ENCODE results near the gene CSRP1. TPM values are rescaled to one million over a fixed set of nuclear protein-coding genes. Genes with fewer than 3 reads are reported as not detected.

Gene CSRP1
- total RNA-seq, 1 donor from 2014 or later: 317 TPM

DNA sequence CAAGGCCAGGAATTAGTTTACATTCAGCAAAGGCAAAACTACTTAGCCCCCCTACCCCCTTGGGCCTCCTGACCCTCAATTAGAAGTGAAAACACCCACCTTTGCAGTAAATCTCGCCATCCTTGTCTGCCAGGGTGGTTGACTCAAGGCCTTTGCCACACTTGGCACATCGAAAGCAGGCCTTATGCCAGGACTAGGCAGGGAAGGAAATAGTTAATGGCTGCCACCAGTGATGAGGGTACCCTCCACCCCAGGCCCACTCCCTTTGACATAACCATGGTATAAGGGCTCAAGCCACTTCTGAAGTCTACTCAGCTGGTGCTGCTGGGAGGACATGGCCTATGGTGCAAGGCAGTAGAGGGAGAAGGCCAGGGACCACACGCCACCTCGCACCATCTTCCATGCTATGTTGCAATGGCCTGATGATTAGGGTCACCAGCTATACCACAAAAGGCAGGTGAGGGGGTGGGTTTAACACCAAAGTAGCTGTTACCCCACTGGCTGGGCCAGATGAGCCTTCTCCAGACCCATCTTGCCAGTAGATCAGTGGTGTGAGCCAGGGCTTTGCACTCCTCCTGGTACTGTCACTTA, 21.6 kb downstream of the CSRP1 start:
- H3K4me1 Mint-ChIP-seq (ENCODE audit: low read depth, unreplicated experiment): peaks cover 42% of the 10 kb centered on the region
- no peaks in the 10 kb centered on the region for H3K9me3 Mint-ChIP-seq (ENCODE audit: unreplicated experiment)
- TF ChIP-seq, protein P1, sequence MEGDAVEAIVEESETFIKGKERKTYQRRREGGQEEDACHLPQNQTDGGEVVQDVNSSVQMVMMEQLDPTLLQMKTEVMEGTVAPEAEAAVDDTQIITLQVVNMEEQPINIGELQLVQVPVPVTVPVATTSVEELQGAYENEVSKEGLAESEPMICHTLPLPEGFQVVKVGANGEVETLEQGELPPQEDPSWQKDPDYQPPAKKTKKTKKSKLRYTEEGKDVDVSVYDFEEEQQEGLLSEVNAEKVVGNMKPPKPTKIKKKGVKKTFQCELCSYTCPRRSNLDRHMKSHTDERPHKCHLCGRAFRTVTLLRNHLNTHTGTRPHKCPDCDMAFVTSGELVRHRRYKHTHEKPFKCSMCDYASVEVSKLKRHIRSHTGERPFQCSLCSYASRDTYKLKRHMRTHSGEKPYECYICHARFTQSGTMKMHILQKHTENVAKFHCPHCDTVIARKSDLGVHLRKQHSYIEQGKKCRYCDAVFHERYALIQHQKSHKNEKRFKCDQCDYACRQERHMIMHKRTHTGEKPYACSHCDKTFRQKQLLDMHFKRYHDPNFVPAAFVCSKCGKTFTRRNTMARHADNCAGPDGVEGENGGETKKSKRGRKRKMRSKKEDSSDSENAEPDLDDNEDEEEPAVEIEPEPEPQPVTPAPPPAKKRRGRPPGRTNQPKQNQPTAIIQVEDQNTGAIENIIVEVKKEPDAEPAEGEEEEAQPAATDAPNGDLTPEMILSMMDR (IDR thresholded peaks at IDR 0.05; ENCODE audit: insufficient read depth, low read depth, low read length): no peak
- TF ChIP-seq EZH2 (IDR thresholded peaks at IDR 0.05; ENCODE audit: insufficient read depth, low read length): no peak
- no peak overlapping the region for H3K4me2 ChIP-seq (ENCODE audit: low read length)
- peaks cover 18% of the 10 kb centered on the region for H3K79me2 ChIP-seq (ENCODE audit: insufficient read depth, low read length)
- DNase-seq (ENCODE audit: low read depth) (no peak), FAIRE-seq (no peak)
- H3K4me1 ChIP-seq (ENCODE audit: insufficient read depth, low read length): peaks cover 39% of the 10 kb centered on the region
- H2AFZ ChIP-seq (ENCODE audit: low read depth, low read length): no peak overlapping the region
- no peak overlapping the region for H3K4me3 Mint-ChIP-seq (ENCODE audit: unreplicated experiment)
- no peak overlapping the region for H3K27ac ChIP-seq (ENCODE audit: low read depth, low read length)
- H4K20me1 ChIP-seq (ENCODE audit: insufficient read depth, low read length): peaks cover 76% of the 10 kb centered on the region
- no peaks in the 10 kb centered on the region for H3K27me3 ChIP-seq (ENCODE audit: insufficient read depth, low read length)
- no peak overlapping the region for H3K27ac Mint-ChIP-seq (ENCODE audit: unreplicated experiment)
- H3K9ac ChIP-seq (ENCODE audit: low read length): no peak overlapping the region
- H3K27me3 Mint-ChIP-seq (ENCODE audit: low read depth, unreplicated experiment): no peaks in the 10 kb centered on the region
- H3K4me3 ChIP-seq (ENCODE audit: insufficient read depth, low read depth, low read length): no peak overlapping the region
- peaks cover 47% of the 10 kb centered on the region for H3K36me3 ChIP-seq (ENCODE audit: insufficient read depth, low read length)
- H3K36me3 Mint-ChIP-seq (ENCODE audit: low read depth, unreplicated experiment): peaks cover 29% of the 10 kb centered on the region
- no peaks in the 10 kb centered on the region for H3K9me3 ChIP-seq (ENCODE audit: insufficient read depth, low read depth, low read length)

DNA sequence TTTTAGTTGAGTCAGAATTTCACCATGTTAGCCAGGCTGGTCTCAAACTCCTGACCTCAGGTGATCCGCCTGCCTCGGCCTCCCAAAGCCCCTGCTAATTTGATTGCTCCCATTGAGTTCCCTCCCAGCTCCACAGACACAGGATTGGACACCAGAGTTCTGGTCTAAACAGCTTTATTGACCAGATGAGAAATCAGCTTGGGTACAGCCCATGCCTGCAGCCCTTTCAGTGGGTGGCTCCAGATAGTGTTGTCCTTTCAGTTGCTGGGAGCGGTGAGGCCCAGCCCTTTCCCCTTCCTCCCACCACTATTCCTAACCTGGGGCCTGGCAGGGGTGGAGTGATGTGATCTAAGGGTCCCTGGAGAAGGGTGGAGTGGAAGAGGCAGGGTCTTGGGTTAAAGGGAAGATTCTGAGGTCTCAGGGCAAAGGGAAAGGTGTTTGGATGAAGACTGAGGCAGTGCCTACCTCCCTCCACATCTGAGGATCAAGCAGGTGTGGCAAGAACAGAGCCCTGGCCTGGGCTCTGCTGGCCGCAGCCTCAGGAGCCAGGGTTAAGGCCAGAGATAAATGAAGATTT, 23.5 kb downstream of the CSRP1 start:
- no peak overlapping the region for H2AFZ ChIP-seq (ENCODE audit: low read depth, low read length)
- no peaks in the 10 kb centered on the region for H3K9me3 Mint-ChIP-seq (ENCODE audit: unreplicated experiment)
- peaks cover 58% of the 10 kb centered on the region for H4K20me1 ChIP-seq (ENCODE audit: insufficient read depth, low read length)
- peaks cover 33% of the 10 kb centered on the region for H3K4me1 Mint-ChIP-seq (ENCODE audit: low read depth, unreplicated experiment)
- no peak overlapping the region for H3K4me3 Mint-ChIP-seq (ENCODE audit: unreplicated experiment)
- H3K27me3 ChIP-seq (ENCODE audit: insufficient read depth, low read length): no peaks in the 10 kb centered on the region
- H3K9ac ChIP-seq (ENCODE audit: low read length): no peak overlapping the region
- H3K4me3 ChIP-seq (ENCODE audit: insufficient read depth, low read depth, low read length): no peak overlapping the region
- H3K4me1 ChIP-seq (ENCODE audit: insufficient read depth, low read length): peaks cover 22% of the 10 kb centered on the region
- peaks cover 41% of the 10 kb centered on the region for H3K36me3 ChIP-seq (ENCODE audit: insufficient read depth, low read length)
- DNase-seq (ENCODE audit: low read depth): no peak
- H3K27ac Mint-ChIP-seq (ENCODE audit: unreplicated experiment): peak overlapping the region; percentile 78
- H3K4me2 ChIP-seq (ENCODE audit: low read length): no peak overlapping the region
- FAIRE-seq: no peak
- H3K36me3 Mint-ChIP-seq (ENCODE audit: low read depth, unreplicated experiment): peaks cover 20% of the 10 kb centered on the region
- no peak overlapping the region for H3K27ac ChIP-seq (ENCODE audit: low read depth, low read length)
- no peaks in the 10 kb centered on the region for H3K27me3 Mint-ChIP-seq (ENCODE audit: low read depth, unreplicated experiment)
- H3K9me3 ChIP-seq (ENCODE audit: insufficient read depth, low read depth, low read length): no peaks in the 10 kb centered on the region
- TF ChIP-seq, protein P1 (IDR thresholded peaks at IDR 0.05; ENCODE audit: insufficient read depth, low read depth, low read length): no peak
- TF ChIP-seq EZH2 (IDR thresholded peaks at IDR 0.05; ENCODE audit: insufficient read depth, low read length): no peak
- H3K79me2 ChIP-seq (ENCODE audit: insufficient read depth, low read length): peaks cover 7% of the 10 kb centered on the region

DNA sequence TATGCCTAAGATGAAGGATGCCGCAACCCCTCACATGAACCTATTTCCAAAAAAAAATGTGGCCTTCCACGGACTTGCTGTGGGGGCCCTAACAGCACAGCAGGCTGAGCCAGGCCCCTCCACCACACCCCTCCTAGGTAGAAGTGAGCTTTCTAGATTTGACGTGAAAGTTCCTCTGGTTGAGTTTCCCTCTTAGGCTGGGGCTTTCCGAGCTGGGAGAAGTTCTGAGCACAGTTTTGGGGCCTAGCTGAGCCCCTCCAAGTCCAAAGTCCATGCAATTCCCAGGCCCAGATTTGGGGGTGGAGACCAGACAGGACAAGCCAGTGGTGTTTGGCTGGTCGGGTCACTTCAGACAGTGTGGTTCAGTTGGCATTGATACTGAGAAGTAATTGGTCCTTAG, 24.2 kb downstream of the CSRP1 start:
- DNase-seq (ENCODE audit: low read depth): no peak
- no peak overlapping the region for H3K9ac ChIP-seq (ENCODE audit: low read length)
- TF ChIP-seq, protein P1 (IDR thresholded peaks at IDR 0.05; ENCODE audit: insufficient read depth, low read depth, low read length): no peak
- TF ChIP-seq EZH2 (IDR thresholded peaks at IDR 0.05; ENCODE audit: insufficient read depth, low read length): no peak
- Mint-ChIP-seq H3K27me3 (ENCODE audit: low read depth, unreplicated experiment) (no peaks in the 10 kb centered on the region), H3K9me3 (ENCODE audit: unreplicated experiment) (no peaks in the 10 kb centered on the region), H3K27ac (ENCODE audit: unreplicated experiment) (no peak overlapping the region), H3K4me3 (ENCODE audit: unreplicated experiment) (no peak overlapping the region), H3K36me3 (ENCODE audit: low read depth, unreplicated experiment) (peaks cover 13% of the 10 kb centered on the region), H3K4me1 (ENCODE audit: low read depth, unreplicated experiment) (peaks cover 27% of the 10 kb centered on the region)
- no peaks in the 10 kb centered on the region for H3K9me3 ChIP-seq (ENCODE audit: insufficient read depth, low read depth, low read length)
- no peak overlapping the region for H2AFZ ChIP-seq (ENCODE audit: low read depth, low read length)
- H3K27me3 ChIP-seq (ENCODE audit: insufficient read depth, low read length): no peaks in the 10 kb centered on the region
- peaks cover 51% of the 10 kb centered on the region for H4K20me1 ChIP-seq (ENCODE audit: insufficient read depth, low read length)
- no peak overlapping the region for H3K4me3 ChIP-seq (ENCODE audit: insufficient read depth, low read depth, low read length)
- FAIRE-seq: no peak
- no peak overlapping the region for H3K27ac ChIP-seq (ENCODE audit: low read depth, low read length)
- H3K4me2 ChIP-seq (ENCODE audit: low read length): no peak overlapping the region
- peaks cover 34% of the 10 kb centered on the region for H3K36me3 ChIP-seq (ENCODE audit: insufficient read depth, low read length)
- peaks cover 21% of the 10 kb centered on the region for H3K4me1 ChIP-seq (ENCODE audit: insufficient read depth, low read length)
- peaks cover 5% of the 10 kb centered on the region for H3K79me2 ChIP-seq (ENCODE audit: insufficient read depth, low read length)

Data from astrocyte (in vitro differentiated cells and primary cell).